PC-3 (cell line): ENCODE measurements around the gene DLGAP1. TPM values are rescaled to one million over a fixed set of nuclear protein-coding genes. Genes with fewer than 3 reads are reported as not detected.

Experiments used
- ATAC-seq: fragments of 200-7000 bp; cut with Tn5 transposase; 2 replicates; pipeline ENCODE4 v1.9.1; 2020; ENCODE audit warnings: mild to moderate bottlenecking, moderate library complexity
- BruUV-seq: library from RNA; stranded (reverse); fragments of 400-500 nt; replicated peaks from 2 replicates; lab custom pipeline; 2021; lab: Mats Ljungman, UMichigan
- CTCF ChIA-PET: fragments of 300-600 bp; sonication (Branson Sonifier 250); formaldehyde crosslinking; loops from one replicate; lab custom pipeline; 2022; ENCODE audit warnings: antibody characterized with exemption; lab: Charles Lee
- POLR2A ChIA-PET: fragments of 300-600 bp; sonication (Branson Sonifier 250); formaldehyde crosslinking; loops from one replicate; lab custom pipeline; 2022; ENCODE audit warnings: antibody characterized with exemption; ENCODE audit not compliant: unreplicated experiment; lab: Charles Lee
- DNase-seq: peaks from one replicate; pipeline ENCODE4 v3.0.0-alpha.2; 2015
- H2AFZ ChIP-seq: fragments of 300-600 bp; sonication (generic); 2 replicates; pipeline ENCODE4 v1.6.0; 2016; ENCODE audit warnings: antibody characterized with exemption, low read length
- H3F3A ChIP-seq: fragments of 300-600 bp; sonication (generic); one replicate; pipeline ENCODE4 v1.6.0; 2017; ENCODE audit warnings: antibody characterized with exemption, low read length, control low read depth, mild to moderate bottlenecking; ENCODE audit not compliant: unreplicated experiment
- H3K27ac ChIP-seq: fragments of 300-600 bp; sonication (generic); 2 replicates; pipeline ENCODE4 v1.5.1; 2016; ENCODE audit warnings: mild to moderate bottlenecking, low read length
- H3K27me3 ChIP-seq: fragments of 300-600 bp; sonication (generic); 2 replicates; pipeline ENCODE4 v1.6.1; 2016; ENCODE audit warnings: low read length, mixed read lengths
- H3K36me3 ChIP-seq: fragments of 300-600 bp; sonication (generic); 2 replicates; pipeline ENCODE4 v1.6.1; 2016; ENCODE audit warnings: low read depth, mixed run types, low read length, mixed read lengths
- H3K4me1 ChIP-seq: fragments of 300-600 bp; sonication (generic); 2 replicates; pipeline ENCODE4 v1.5.1; 2016; ENCODE audit warnings: low read length; ENCODE audit not compliant: insufficient read depth
- H3K4me2 ChIP-seq: fragments of 300-600 bp; sonication (generic); 2 replicates; pipeline ENCODE4 v1.6.0; 2016; ENCODE audit warnings: low read length
- H3K4me3 ChIP-seq: fragments of 300-600 bp; sonication (generic); 2 replicates; pipeline ENCODE4 v1.5.1; 2016; ENCODE audit warnings: mild to moderate bottlenecking, low read length, mixed read lengths
- H3K79me2 ChIP-seq: fragments of 300-600 bp; sonication (generic); 2 replicates; pipeline ENCODE4 v1.6.1; 2017; ENCODE audit warnings: low read length, mixed read lengths
- H3K9ac ChIP-seq: fragments of 300-600 bp; sonication (generic); 2 replicates; pipeline ENCODE4 v1.6.0; 2016; ENCODE audit warnings: mild to moderate bottlenecking, low read length
- H3K9me2 ChIP-seq: fragments of 300-600 bp; sonication (generic); replicated peaks from 2 replicates; pipeline ENCODE4 v1.6.1; 2016; ENCODE audit warnings: mixed run types, low read length, mixed read lengths
- H3K9me3 ChIP-seq: fragments of 300-600 bp; sonication (generic); 2 replicates; pipeline ENCODE4 v1.6.1; 2016; ENCODE audit warnings: low read length, mixed read lengths
- H4K20me1 ChIP-seq: fragments of 300-600 bp; sonication (generic); 2 replicates; pipeline ENCODE4 v1.6.1; 2016; ENCODE audit warnings: low read length, mixed read lengths
- CTCF ChIP-seq: fragments of 300-600 bp; sonication (generic); conservative IDR thresholded peaks from 2 replicates; pipeline ENCODE4 v1.5.1; 2017; ENCODE audit warnings: antibody characterized with exemption, low read depth, mild to moderate bottlenecking, low read length
- EZH2 ChIP-seq: fragments of 300-600 bp; sonication (generic); IDR thresholded peaks from one replicate; pipeline ENCODE4 v1.6.1; 2017; ENCODE audit warnings: antibody characterized with exemption, mild to moderate bottlenecking, low read length; ENCODE audit not compliant: unreplicated experiment
- EZH2phosphoT487 ChIP-seq: fragments of 300-600 bp; sonication (generic); IDR thresholded peaks from 2 replicates; pipeline ENCODE4 v1.6.1; 2018; ENCODE audit warnings: mild to moderate bottlenecking, antibody characterized with exemption, low read length, borderline replicate concordance
- intact Hi-C: fragments of 100-400 bp; cut with micrococcal nuclease; formaldehyde crosslinking; loops from 2 replicates; pipeline ENCODE4 v1.9.0; 2023
- total RNA-seq: library from RNA; depleted of rRNA; stranded (reverse); fragments of >200 nt; gene quantifications from 2 replicates; pipeline ENCODE4 v1.2.3, GENCODE V29; 2014

The DLGAP1 gene
- total RNA-seq, 1 experiment from 2014 or later = not detected

- Histone ChIP-seq H3F3A (peaks cover 7% of the 10 kb centered on the region), H3K4me3 (no peak overlapping the region), H3K4me1 (peaks cover 58% of the 10 kb centered on the region), H3K9me3 (no peaks in the 10 kb centered on the region), H3K9ac (0 out of 2 replicates have a peak overlapping the region, but pooled peaks have one; percentile 85), H3K27me3 (no peaks in the 10 kb centered on the region), H2AFZ (no peak overlapping the region), H4K20me1 (no peaks in the 10 kb centered on the region), H3K9me2 (no peaks in the 10 kb centered on the region), H3K36me3 (no peaks in the 10 kb centered on the region), H3K27ac (peak overlapping the region; percentile 99; the same call in 1 of the 2 replicates), H3K4me2 (peak overlapping the region; percentile 84), H3K79me2 (peaks cover 14% of the 10 kb centered on the region; the same call in 1 of the 2 replicates)
- BruUV-seq = no TSS peak
- POLR2A ChIA-PET = interaction anchor here (0.6 kb wide), 1 partner anchor 138 kb away, joined by 5 read pairs; no protein-coding TSS in a partner anchor
- DNase-seq = no peak
- CTCF ChIA-PET = interaction anchor here (1.0 kb wide), 1 partner anchor 69 kb away, joined by 3 read pairs; no protein-coding TSS in a partner anchor
- TF ChIP-seq EZH2 (no peak), EZH2phosphoT487 (no peak)
- ATAC-seq = no peak
- intact Hi-C loops = no loop called here
Observed at GRCh38 chr18:3597409-3598357, 857.4 kb downstream of the DLGAP1 start.

GRCh38 chr18:3596637-3597384 is 858.3 kb downstream of the DLGAP1 start:
- Histone ChIP-seq H4K20me1 (no peaks in the 10 kb centered on the region), H3K79me2 (peaks cover 14% of the 10 kb centered on the region; the same call in 1 of the 2 replicates), H3K27me3 (no peaks in the 10 kb centered on the region), H3K27ac (peak overlapping the region; percentile 99), H3K9me2 (no peaks in the 10 kb centered on the region), H3K4me1 (peaks cover 50% of the 10 kb centered on the region), H3F3A (peaks cover 4% of the 10 kb centered on the region), H2AFZ (0 out of 2 replicates have a peak overlapping the region, but pooled peaks have one; percentile 6), H3K9ac (peak overlapping the region; percentile 85), H3K9me3 (no peaks in the 10 kb centered on the region), H3K4me2 (peak overlapping the region; percentile 84), H3K4me3 (peak overlapping the region; percentile 40), H3K36me3 (no peaks in the 10 kb centered on the region)
- TF ChIP-seq EZH2phosphoT487 (no peak), EZH2 (no peak), CTCF (peak; percentile 42; the same call in 1 of the 2 replicates)
- ChIA-PET CTCF (interaction anchor here (0.7 to 1.0 kb wide), 3 partner anchors 52 to 193 kb away, joined by 3 to 4 read pairs (median 3); no protein-coding TSS in a partner anchor), POLR2A (interaction anchor here (0.7 to 1.0 kb wide), 4 partner anchors 9 to 140 kb away, joined by 5 to 14 read pairs (median 10); no protein-coding TSS in a partner anchor)
- intact Hi-C loops = no loop called here
- no TSS peak for BruUV-seq
- ATAC-seq (peak; percentile 12), DNase-seq (peak; percentile 44)

- intact Hi-C loops = no loop called here
- Histone ChIP-seq H4K20me1 (no peaks in the 10 kb centered on the region), H3K9me3 (no peaks in the 10 kb centered on the region), H3K9me2 (no peaks in the 10 kb centered on the region), H3K27me3 (no peaks in the 10 kb centered on the region), H3K4me2 (peak overlapping the region; percentile 84), H3K4me3 (peak overlapping the region; percentile 40), H3K27ac (peak overlapping the region; percentile 99), H3K36me3 (no peaks in the 10 kb centered on the region), H2AFZ (0 out of 2 replicates have a peak overlapping the region, but pooled peaks have one; percentile 6), H3K79me2 (peaks cover 14% of the 10 kb centered on the region; the same call in 1 of the 2 replicates), H3F3A (peaks cover 4% of the 10 kb centered on the region), H3K4me1 (peaks cover 45% of the 10 kb centered on the region), H3K9ac (peak overlapping the region; percentile 85)
- CTCF ChIA-PET = interaction anchor here (0.6 to 2.9 kb wide), 4 partner anchors 53 to 192 kb away, joined by 3 to 14 read pairs (median 4); no protein-coding TSS in a partner anchor
- POLR2A ChIA-PET = interaction anchor here (0.7 to 1.0 kb wide), 5 partner anchors 10 to 140 kb away, joined by 5 to 14 read pairs (median 8); no protein-coding TSS in a partner anchor
- ATAC-seq = no peak
- DNase-seq = no peak
- no peak for TF ChIP-seq EZH2
- TF ChIP-seq EZH2phosphoT487 = no peak
- TF ChIP-seq CTCF = no peak
- no TSS peak for BruUV-seq
Observed at GRCh38 chr18:3596324-3596636, 858.8 kb downstream of the DLGAP1 start.
